Fibroblast of lung (primary cell): ENCODE results near the gene TCERG1L. TPM values are rescaled to one million over a fixed set of nuclear protein-coding genes. Genes with fewer than 3 reads are reported as not detected.

Experiments
- DNase-seq, 2 donors: peaks; one replicate each; pipeline versions ENCODE4 v3.0.0 to v3.0.0-alpha.2; 2010; ENCODE audit warnings: low read depth in 2 of 2
- H2AFZ ChIP-seq: 2 replicates; pipeline ENCODE4 v1.5.1; 2012; ENCODE audit warnings: low read length, control low read depth, inconsistent platforms
- H3K27ac ChIP-seq: 2 replicates; pipeline ENCODE4 v1.5.1; 2011; ENCODE audit warnings: low read length, control low read depth; ENCODE audit not compliant: insufficient read depth
- H3K27me3 ChIP-seq: 2 replicates; pipeline ENCODE4 v1.5.1; 2011; ENCODE audit warnings: mild to moderate bottlenecking, low read length; ENCODE audit not compliant: control insufficient read depth, insufficient read depth
- H3K36me3 ChIP-seq: 2 replicates; pipeline ENCODE4 v1.5.1; 2011; ENCODE audit warnings: low read length; ENCODE audit not compliant: control insufficient read depth, insufficient read depth
- H3K4me1 ChIP-seq: 2 replicates; pipeline ENCODE4 v1.5.1; 2011; ENCODE audit warnings: low read length; ENCODE audit not compliant: control insufficient read depth, insufficient read depth; ENCODE audit errors: extremely low read depth
- H3K4me2 ChIP-seq: 2 replicates; pipeline ENCODE4 v1.5.1; 2011; ENCODE audit warnings: low read length, control low read depth; ENCODE audit not compliant: insufficient read depth; ENCODE audit errors: extremely low read depth
- H3K4me3 ChIP-seq, 4 experiments: fragments of 200-600 bp in 1 of 4; sonication (generic) in 1 of 4; replicated peaks in 1 of 4; 2 replicates each; pipeline ENCODE4 v1.5.1; 2011 to 2016; ENCODE audit warnings: low read length in 4 of 4, low read depth in 3 of 4, mild to moderate bottlenecking in 3 of 4, control low read depth in 2 of 4, inconsistent platforms in 1 of 4, mixed read lengths in 1 of 4; ENCODE audit not compliant: insufficient read depth in 1 of 4; ENCODE audit errors: control extremely low read depth in 1 of 4
- H3K79me2 ChIP-seq: 2 replicates; pipeline ENCODE4 v1.5.1; 2012; ENCODE audit warnings: mild to moderate bottlenecking, low read length, inconsistent platforms; ENCODE audit not compliant: control insufficient read depth, insufficient read depth
- H3K9ac ChIP-seq: 2 replicates; pipeline ENCODE4 v1.5.1; 2011; ENCODE audit warnings: mild to moderate bottlenecking, low read length, control low read depth; ENCODE audit not compliant: insufficient read depth
- H3K9me3 ChIP-seq: 2 replicates; pipeline ENCODE4 v1.5.1; 2012; ENCODE audit warnings: low read depth, low read length; ENCODE audit not compliant: control insufficient read depth, insufficient read depth
- H4K20me1 ChIP-seq: 2 replicates; pipeline ENCODE4 v1.5.1; 2011; ENCODE audit warnings: low read length; ENCODE audit not compliant: control insufficient read depth, insufficient read depth; ENCODE audit errors: extremely low read depth
- EZH2 ChIP-seq: IDR thresholded peaks from 2 replicates; pipeline ENCODE4 v1.5.1; 2012; ENCODE audit warnings: low read length, control low read depth, mild to moderate bottlenecking; ENCODE audit errors: missing control alignments
- polyA plus RNA-seq, 2 donors: library from polyadenylated mRNA; depleted of rRNA in 1 of 2; stranded (reverse) in 1 of 2; unstranded in 1 of 2; fragments of >200 nt; gene quantifications; 2 replicates each; pipeline ENCODE4 v1.2.1, GENCODE V29; 2011 to 2012; ENCODE audit warnings: missing spikeins in 1 of 2
- total RNA-seq: library from RNA; depleted of rRNA; stranded (reverse); fragments of >200 nt; gene quantifications from 2 replicates; pipeline ENCODE4 v1.2.1, GENCODE V29; 2014
- TF ChIP-seq, protein P1 (sequence below), 2 donors: IDR thresholded peaks in 1 of 2; conservative IDR thresholded peaks in 1 of 2; 1 replicate in 1 of 2; 2 replicates in 1 of 2; pipeline ENCODE4 v1.5.1; 2011 to 2012; ENCODE audit warnings: low read length in 2 of 2, control low read depth in 1 of 2, inconsistent platforms in 1 of 2, low read depth in 1 of 2, mild to moderate bottlenecking in 1 of 2

The TCERG1L gene
- total and polyA plus RNA-seq, 2 donors (not counting 1 experiment from before 2014, with no cell fraction given), result 0.02 TPM; not detected in 1

DNA sequence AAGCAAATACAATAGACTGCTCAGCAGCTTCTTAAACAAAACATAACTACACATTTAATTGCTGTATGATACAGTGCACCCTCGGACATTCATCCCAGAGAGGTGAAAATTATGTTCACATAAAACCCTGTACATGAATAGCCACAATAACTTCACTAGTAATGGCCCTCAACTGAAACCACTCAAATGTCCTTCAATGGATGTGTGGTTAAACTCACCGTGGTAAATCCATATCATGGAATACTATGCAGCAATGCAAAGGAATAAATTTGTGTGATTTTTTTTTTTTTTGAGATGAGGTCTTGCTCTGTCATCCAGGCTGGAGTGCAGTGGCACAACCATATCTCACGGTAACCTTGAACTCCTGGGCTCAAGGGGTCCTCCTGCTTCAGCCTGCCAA lies 252.7 kb downstream of the TCERG1L start:
- H3K4me1 ChIP-seq, result no peaks in the 10 kb centered on the region
- H3K4me2 ChIP-seq, result no peak overlapping the region
- no peaks in the 10 kb centered on the region for H4K20me1 ChIP-seq
- no peak for DNase-seq
- TF ChIP-seq, protein P1, sequence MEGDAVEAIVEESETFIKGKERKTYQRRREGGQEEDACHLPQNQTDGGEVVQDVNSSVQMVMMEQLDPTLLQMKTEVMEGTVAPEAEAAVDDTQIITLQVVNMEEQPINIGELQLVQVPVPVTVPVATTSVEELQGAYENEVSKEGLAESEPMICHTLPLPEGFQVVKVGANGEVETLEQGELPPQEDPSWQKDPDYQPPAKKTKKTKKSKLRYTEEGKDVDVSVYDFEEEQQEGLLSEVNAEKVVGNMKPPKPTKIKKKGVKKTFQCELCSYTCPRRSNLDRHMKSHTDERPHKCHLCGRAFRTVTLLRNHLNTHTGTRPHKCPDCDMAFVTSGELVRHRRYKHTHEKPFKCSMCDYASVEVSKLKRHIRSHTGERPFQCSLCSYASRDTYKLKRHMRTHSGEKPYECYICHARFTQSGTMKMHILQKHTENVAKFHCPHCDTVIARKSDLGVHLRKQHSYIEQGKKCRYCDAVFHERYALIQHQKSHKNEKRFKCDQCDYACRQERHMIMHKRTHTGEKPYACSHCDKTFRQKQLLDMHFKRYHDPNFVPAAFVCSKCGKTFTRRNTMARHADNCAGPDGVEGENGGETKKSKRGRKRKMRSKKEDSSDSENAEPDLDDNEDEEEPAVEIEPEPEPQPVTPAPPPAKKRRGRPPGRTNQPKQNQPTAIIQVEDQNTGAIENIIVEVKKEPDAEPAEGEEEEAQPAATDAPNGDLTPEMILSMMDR (conservative IDR thresholded peaks at IDR 0.05 in 1 of 2, IDR thresholded peaks at IDR 0.05 in 1 of 2; ENCODE audit: low read depth in 1 of 2, low read length in 2 of 2), result no peak
- no peak for TF ChIP-seq EZH2
- H3K9me3 ChIP-seq, result no peaks in the 10 kb centered on the region
- H3K36me3 ChIP-seq, result no peaks in the 10 kb centered on the region
- no peak overlapping the region for H3K27ac ChIP-seq
- no peak overlapping the region for H2AFZ ChIP-seq
- H3K4me3 ChIP-seq, result no peak overlapping the region
- no peaks in the 10 kb centered on the region for H3K27me3 ChIP-seq
- H3K79me2 ChIP-seq, result no peaks in the 10 kb centered on the region
- no peak overlapping the region for H3K9ac ChIP-seq

DNA sequence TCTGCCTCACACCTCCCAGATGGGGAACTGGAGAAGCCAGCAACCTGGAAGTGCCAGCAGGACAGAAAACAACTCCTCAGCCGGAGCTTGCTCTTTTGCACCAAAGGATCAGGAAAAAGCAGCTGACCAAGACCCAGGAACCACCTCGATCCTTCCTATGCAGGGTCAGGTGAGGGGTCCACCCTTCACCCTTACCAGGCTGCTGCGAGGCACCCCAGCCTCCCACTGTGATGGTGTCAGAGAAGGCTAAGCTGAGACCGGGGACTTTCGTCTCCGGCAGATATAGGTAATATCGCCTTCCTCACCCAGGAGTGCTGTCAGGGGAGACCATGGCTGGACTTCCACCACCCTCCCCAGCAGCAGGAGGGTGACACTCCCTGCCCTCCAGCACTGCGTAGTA lies 254.7 kb downstream of the TCERG1L start:
- no peaks in the 10 kb centered on the region for H3K4me1 ChIP-seq
- TF ChIP-seq, protein P1 (conservative IDR thresholded peaks at IDR 0.05 in 1 of 2, IDR thresholded peaks at IDR 0.05 in 1 of 2; ENCODE audit: low read depth in 1 of 2, low read length in 2 of 2), result no peak
- no peak for TF ChIP-seq EZH2
- no peak overlapping the region for H3K9ac ChIP-seq
- no peak for DNase-seq
- no peaks in the 10 kb centered on the region for H3K9me3 ChIP-seq
- no peak overlapping the region for H3K4me2 ChIP-seq
- H3K27me3 ChIP-seq, result no peaks in the 10 kb centered on the region
- H3K36me3 ChIP-seq, result no peaks in the 10 kb centered on the region
- no peak overlapping the region for H2AFZ ChIP-seq
- H3K4me3 ChIP-seq, result no peak overlapping the region
- H3K27ac ChIP-seq, result no peak overlapping the region
- no peaks in the 10 kb centered on the region for H3K79me2 ChIP-seq
- no peaks in the 10 kb centered on the region for H4K20me1 ChIP-seq

DNA sequence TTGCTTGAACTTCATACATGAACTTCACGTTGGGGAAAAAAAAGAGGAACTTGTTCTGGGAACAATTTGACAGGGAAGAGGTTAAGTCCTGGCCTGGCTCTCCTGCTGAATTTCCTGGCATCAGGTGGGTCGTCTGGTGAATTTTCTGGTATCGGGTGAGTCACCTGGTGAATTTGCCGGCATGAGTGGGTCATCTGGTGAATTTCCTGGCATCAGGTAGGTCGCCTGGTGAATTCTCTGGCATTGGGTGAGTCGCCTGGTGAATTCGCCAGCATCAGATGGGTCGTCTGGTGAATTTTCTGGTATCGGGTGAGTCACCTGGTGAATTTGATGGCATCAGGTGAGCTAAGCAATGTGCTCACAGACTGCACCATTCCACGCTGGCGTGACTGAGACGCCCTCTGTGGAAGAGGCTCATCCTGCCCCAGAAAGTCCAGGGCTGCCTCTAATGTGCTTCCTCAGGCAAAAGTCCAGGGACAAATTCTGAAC lies 255.4 kb downstream of the TCERG1L start:
- TF ChIP-seq EZH2, result no peak
- TF ChIP-seq, protein P1 (conservative IDR thresholded peaks at IDR 0.05 in 1 of 2, IDR thresholded peaks at IDR 0.05 in 1 of 2; ENCODE audit: low read depth in 1 of 2, low read length in 2 of 2), result no peak
- no peaks in the 10 kb centered on the region for H3K9me3 ChIP-seq
- no peaks in the 10 kb centered on the region for H3K36me3 ChIP-seq
- H3K4me3 ChIP-seq, result no peak overlapping the region
- H2AFZ ChIP-seq, result no peak overlapping the region
- no peaks in the 10 kb centered on the region for H3K79me2 ChIP-seq
- DNase-seq, result no peak
- H3K4me2 ChIP-seq, result no peak overlapping the region
- no peaks in the 10 kb centered on the region for H4K20me1 ChIP-seq
- no peak overlapping the region for H3K27ac ChIP-seq
- H3K4me1 ChIP-seq, result no peaks in the 10 kb centered on the region
- no peak overlapping the region for H3K9ac ChIP-seq
- no peaks in the 10 kb centered on the region for H3K27me3 ChIP-seq
